ENCODE measurements around the gene HHATL.
"Not testable (repeated sequence)": the region's sequence is repeated elsewhere in the genome, so short reads cannot be mapped to it uniquely, and the experiment has no call there.

The HHATL gene

DNA sequence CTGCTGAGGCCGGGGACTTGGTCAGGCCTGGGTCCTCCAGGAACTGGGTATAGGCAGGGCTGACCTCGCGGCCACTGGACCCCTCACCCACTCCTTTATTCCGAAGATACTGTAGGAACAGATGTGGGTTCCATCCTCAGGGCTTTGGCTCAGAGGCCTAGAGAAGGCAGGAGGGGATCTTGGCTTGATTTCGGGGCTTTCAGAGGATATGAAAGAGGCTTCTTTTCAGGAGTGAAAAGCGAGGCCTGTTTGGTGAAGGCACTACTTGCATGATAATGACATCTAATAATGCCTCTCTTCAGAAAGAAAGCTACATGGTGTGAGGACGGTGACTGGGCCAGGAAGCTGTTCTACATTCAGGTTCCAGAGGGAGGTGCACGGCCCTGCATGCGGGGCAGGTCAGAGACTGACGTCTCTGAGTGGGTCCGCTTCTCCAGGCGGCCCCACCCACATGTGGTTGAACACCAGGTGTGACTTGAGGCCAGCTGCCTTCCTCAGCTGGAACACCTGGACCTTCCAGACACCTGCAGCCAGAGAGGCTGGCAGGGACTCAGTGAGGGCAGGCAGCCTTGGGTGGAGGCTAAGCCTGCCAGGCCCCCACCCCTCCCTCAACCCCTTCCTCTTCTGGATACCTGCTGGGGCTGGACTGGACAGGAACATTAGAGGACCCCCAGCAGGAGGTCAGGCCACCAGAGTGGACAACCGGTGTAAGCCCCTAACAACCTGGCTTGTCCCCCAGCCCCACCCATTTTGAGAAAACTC, 31.1 kb upstream of the HHATL start:
- DNase-seq = no peak

DNA sequence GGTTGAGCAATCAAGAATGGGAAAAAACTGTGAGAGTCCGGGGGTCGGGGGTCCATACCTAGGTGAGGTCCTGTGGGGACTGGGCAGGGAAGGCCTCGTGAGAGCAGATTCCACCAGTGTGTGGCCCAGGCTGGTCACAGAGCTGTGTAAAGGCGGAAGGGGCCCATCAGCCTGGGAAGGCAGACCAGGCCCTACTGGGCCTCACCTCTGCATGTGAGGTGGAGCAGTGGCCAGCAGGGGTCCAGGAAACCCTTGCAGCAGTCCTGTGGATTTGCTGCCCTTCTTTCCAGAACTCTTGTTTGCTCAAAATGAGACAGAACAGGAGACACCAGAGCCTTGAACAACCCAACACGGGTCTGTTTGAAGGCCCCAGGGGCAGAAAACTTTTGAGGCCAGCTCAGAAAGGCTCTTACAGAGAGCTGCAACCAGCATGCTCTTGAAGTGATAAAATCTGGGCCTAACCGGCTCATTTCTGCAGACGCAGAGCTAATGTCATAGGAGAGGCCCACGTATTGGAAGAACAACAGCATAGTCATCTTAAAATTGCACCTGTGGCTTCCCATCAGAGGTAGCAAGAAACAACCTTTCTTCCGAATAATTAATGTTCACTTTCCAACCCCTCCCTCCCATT, 30.3 kb upstream of the HHATL start:
- no peak for DNase-seq

DNA sequence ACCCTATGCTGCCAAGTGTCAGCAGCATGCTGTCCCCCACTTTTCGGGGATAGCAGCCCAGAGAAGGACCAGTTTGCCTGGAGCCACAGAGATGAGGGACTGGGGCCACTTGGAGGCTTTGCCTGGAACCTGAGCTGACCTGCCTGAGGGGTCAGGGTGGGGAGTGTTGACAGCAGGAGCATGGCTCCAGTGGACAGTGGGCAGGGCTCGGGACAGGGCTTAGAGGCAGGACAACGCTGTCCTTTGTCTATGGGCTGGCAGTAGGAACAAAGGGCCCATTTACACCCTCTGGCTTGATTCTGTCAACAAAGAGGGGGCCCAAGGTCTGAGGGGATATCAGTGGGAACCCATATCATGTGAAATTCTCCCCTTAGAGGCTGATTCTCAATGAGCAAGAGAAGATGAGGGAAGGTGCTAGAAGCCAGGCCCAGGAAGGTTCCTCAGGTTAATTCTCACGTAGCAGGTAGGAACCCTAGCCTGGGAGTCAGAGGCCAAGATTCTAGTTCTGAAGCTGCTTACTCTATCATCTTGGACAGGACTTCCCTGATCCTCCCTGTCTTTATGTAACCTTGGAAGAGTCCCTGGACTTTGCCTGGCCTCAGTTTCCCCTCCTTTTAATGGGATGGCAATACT, 29.7 kb upstream of the HHATL start:
- DNase-seq = no peak

DNA sequence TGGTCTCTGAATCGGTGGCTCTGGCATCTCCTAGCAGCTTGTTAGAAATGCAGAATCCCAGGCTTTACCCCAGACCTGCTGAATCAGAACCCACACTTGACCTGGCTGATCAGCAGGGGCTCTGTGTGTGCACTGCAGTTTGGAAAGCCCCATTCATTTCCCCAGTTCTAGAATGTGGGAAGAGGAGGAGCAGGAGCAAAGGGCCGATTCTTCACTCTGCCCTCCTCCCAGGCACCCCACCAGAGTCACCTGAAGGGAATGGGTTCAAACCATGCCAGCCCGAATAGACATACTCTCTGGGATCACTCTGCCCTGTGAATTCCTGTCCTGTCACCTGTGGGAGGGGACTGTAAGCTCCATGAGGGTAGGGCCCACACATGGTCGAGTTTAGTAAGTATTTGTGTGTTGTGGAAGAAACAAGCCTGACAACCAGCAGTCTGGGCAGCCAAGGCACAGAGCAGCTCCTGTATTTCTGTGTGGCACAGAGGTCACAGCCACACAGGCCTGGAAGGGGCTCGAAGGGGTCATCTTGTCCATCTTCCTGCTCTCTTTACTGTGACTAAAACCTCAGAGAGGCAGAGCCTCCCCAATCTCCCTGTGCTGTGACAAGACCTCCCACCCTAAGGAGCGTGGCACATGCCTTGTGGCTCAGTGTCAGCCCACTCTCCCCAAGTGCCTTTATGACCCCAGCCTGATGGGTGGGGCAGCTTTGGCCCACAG, 29.0 kb upstream of the HHATL start:
- no peak for DNase-seq

DNA sequence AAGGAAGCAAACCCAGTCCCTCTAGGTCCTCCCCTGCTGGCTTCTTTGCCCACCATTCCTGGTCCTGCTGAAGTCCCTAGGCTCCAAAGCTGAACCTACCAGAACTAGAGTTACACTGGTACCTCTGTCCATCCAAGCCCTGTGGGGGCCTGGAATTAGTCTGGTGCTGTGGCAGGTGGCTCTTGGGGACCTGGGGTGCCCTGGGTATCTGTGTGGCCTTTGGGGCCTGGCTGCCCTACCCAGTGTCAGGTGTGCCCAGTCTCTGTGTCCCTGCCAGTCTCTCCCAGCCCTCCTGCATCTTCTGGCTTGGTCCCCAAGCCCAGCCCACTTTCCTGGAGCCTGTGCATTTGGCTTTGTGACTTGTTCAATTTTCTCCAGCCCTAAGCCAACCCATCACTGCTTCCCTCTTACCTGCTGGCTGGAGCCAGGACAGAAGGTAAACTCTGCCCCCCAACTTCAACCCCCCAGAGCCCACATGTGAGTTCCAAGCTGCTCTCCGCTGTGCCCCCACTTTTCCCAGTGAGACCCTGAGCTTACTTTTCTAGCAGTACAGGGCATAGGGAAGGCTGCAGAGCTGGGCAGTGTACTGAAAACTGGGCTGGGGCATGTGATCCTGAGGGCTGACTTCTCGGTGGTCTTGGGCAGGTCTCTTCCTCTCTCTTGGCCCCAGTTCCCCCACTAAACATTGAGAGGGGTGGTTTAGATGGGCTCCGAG, 28.3 kb upstream of the HHATL start:
- no peak for DNase-seq

DNA sequence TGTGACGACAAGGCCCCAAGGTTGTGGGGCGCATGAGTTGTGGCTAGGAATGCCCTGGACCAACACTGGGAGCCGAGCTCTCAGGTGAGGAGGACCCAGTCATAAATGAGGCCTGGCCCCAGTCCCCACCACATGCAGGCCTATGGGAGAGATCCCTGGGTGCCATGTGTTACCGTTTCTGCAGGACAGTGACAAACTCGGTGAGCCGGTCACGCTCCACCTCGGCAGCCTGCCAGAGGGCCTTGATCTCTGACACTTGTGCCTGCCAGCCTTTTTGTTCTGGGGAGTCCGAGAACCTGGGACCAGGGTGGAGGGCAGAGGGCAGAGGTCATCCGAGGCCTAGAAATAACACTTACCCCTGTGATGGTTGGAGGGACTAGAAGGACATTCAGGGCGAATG, 27.7 kb upstream of the HHATL start:
- DNase-seq = no peak

DNA sequence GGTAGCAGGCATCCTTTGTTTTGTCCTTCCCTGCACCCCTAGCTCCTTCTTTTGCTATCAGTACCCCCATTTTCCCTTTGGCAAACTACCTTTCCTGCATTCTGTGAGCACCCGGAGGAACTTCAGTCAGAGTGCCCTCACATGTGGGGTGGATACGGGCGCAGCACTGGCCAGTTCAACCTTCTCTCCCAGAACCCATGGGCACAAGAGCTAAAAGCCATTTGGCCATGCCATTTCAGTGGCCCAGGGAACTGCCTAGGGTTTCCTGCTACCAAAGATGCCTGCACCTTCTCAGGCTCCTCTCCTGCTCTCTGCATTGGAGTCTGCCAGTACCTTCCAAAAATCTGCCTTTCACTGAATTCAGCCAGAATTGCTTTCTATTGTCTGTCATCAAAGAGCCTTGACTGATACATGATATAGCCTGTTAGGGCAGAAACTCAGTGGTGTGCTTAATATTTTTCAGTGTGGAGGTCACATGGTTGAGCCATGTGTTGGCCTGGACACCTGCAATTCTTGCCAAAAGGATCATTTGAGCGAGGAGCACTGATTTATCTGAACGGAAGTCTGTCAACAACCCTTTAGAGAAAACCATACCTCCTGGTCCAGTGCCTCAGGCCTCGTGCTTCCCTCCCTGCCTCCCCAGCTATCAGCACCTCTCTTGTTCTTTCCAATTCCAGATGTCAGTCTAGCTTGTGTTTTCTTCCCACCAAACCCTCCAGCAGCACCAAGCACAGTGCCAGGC, 27.0 kb upstream of the HHATL start:
- no peak for DNase-seq

DNA sequence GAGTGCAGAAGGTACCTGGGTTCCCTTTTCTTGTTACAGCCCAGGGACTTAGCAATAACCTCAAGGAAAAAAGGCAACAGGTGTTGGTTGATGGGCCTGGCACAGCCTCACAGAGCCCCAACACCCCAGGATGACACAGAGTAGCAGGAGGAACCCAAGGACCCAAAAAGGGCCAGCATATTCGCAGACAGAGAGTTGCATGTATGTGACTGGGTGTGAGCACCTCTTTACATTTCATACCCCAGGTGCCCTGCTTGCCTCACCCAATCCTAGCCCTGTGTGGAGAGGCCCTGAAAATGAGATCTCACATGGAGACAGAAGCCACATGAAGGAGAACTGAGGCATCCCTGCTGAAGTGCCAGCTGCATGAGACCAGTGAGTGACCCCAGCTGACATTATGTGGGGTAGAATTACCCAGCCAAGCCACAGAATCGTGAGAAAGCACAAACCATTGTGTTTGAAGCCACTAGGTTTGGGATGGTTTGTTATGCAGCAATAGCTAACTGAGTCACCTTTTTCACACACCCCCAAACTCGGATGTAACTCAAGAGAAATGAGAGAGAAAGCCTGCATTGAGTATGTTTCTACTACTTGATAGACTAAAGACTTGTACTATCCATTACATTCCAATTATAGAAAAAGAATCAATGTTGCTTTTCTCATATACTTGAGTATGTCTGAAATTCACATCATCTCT, 26.2 kb upstream of the HHATL start:
- no peak for DNase-seq

DNA sequence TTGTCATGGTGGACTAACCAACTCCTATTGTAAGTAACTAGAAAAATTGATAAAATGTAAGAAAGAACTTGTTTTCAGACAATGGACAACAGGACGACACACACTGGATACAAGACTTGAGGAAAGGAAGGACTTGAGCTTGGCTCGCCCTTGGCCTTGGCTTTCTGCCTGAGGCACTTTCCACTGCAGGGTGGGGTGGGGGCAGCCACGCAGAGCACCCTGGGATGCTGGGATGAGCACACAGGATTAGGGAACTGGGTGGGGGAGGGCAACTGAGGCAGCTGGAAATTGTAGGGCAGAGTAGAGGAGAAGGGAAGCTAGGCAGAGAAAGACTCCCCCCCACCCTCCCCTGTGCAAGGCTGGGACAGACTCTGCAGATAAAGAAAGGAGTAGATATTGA, 25.5 kb upstream of the HHATL start:
- DNase-seq = no peak

DNA sequence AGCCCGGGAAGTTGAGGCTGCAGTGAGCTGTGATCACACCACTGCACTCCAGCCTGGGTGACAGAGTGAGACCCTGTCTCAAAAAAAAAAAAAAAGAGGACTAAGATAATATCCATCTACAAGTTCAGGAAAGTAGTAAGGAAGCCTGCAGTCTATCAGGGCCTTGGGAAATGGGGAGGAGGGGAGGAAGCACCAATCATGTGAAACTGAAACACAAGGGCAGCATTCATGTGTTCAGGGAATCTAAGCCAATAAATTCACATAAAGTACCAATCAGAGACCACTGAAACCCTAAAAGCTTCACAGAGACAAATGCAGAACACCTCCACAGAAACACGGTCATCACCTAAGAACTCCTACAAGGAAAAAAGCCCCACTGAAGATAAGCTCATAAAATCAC, 22.9 kb upstream of the HHATL start:
- no peak for DNase-seq

DNA sequence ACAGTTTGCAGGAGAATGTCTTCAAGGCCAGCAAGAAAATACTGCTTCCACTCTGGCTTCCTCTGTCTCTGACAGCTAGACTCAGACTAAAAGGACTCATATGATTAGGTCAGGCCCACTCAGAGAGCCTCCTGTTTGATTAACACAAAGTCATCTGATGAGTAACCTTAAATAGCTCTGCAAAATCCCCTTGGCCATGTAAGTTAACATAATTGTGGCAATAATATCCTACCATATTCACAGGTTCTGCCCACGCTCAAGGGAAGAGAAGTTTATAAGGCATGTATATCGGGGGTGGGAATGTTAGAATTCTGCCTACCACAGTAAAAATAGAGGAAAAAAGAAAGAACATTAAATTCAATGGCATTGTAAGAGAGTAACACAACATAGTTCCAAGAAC, 20.6 kb upstream of the HHATL start:
- DNase-seq = no peak

DNA sequence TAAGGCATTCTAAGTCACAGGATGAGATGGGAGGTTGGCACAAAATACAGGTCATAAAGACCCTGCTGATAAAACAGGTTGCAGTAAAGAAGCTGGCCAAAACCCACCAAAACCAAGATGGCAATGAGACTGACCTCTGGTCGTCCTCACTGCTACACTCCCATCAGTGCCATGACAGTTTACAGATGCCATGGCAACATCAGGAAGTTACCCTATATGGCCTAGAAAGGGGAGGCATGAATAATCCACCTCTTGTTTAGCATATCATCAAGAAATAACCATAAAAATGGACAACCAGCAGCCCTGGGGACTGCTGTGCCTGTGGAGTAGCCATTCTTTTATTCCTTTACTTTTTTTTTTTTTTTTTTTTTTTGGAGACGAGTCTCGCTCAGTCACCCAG, 19.8 kb upstream of the HHATL start:
- DNase-seq = not testable (repeated sequence)

DNA sequence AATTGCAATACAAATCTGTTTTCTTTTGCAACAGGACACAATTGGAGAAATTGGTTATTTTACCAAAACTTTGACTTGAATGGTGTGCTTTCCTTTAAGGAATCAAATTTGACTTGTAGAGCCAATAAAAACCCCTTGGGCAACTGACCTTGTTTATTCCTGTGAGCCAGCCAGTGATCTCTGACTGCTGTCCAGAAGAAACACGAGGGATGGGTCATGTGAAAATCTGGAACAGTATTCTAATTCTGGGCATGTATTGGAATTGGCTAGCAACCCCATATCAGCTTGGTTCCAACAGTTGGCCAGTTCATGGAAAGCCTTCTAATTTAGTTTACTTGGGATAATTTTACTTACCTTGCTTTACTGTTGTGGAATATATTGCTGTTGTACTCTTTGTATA, 19.1 kb upstream of the HHATL start:
- DNase-seq = no peak

DNA sequence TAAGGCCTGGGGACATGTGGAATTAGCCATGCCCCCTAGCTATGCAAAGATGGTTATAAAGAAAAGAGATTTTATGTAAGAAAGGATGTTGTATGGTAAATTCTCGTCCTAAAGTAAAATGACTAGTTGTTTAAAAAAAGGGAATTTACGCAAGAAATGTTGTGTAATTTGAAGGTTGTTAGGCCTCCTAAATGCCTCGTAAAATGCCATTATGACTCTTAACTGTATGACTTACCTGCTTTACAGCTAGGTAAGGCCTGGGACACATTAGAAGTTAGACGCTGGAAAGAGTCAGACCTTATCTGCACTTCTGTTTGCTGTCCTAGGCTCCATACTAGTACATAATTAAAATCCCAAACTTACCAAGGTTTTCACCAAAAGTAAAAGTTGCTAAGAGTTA, 17.5 kb upstream of the HHATL start:
- DNase-seq = no peak

DNA sequence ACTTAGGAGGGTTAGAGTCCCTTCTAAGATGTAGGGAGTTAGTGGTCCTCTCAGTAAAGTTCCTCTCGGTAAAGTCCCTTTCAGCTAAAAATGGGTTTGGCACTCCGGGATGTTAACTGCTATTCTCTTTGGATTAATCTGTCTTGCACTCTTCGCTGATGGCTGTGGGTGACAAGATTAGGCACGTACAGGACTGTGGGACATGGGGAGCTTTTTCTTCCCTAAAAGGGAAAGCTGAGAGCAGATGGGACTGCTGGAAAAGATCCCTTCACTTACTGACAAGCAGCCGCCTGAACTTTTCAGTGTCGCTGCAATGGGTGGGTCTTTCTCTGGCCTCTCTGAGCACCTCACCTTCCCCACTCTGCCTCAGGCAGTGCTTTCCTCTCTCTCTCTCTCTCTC, 16.4 kb upstream of the HHATL start:
- DNase-seq = no peak

DNA sequence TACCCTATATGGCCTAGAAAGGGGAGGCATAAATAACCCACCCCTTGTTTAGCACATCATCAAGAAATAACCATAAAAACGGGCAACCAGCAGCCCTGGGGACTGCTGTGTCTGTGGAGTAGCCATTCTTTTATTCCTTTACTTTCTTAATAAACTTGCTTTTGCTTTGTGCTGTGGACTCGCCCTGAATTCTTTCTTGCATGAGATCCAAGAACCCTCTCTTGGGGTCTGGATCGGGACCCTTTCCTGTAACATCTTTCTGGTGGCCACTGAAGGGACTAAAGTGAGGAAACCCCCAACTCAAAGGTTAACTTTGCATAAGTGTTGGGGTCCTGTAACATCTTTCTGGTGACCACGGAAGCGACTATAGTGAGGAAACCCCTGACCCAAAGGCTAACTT, 15.7 kb upstream of the HHATL start:
- no peak for DNase-seq

DNA sequence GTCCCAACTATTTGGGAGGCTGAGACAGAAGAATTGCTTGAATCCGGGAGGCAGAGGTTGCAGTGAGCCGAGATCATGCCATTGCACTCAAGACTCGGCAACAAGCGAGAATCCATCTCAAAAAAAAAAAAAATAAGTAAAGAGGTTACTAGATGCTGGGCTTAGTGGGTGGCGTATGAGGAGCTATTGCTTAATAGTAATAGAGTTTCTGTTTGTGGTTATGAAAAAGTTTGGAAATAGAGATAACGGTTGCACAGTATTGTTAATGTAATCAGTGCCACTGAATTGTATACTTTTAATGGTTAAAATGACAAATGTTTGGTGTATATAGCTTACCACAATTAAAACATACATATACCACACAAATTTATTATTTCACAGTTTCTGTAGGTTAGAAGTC, 14.7 kb upstream of the HHATL start:
- DNase-seq = no peak

DNA sequence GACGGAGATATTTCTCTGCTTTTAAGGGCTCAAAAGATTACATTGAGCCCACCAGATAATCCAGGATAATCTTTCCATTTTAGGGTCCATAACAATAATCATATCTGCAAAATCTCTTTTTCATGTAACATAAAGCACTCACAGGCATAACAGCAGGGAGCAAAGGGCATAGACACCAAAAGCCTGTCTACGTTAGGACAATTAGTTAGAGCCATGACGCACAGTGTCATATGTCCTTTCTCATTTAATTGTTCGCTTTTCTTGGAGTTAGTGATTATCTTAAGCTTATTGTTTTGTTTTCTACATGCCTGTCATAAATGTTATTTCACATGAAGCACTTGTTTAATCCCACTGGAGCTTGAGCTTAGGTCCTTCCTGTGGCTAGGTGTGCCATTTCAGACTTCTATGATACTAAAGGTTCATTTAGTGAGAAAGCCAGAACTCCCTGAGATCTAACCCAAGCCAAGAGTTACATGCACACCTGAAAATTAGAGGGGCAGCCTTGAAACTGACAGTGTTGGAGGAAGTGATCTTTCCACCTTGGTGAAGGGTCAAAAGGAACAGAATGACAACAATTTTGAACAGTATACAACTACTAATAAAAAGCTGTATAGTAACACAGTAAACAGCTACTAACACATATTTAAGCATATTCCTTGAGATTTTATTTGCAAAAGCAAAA, 11.7 kb upstream of the HHATL start:
- no peak for DNase-seq

DNA sequence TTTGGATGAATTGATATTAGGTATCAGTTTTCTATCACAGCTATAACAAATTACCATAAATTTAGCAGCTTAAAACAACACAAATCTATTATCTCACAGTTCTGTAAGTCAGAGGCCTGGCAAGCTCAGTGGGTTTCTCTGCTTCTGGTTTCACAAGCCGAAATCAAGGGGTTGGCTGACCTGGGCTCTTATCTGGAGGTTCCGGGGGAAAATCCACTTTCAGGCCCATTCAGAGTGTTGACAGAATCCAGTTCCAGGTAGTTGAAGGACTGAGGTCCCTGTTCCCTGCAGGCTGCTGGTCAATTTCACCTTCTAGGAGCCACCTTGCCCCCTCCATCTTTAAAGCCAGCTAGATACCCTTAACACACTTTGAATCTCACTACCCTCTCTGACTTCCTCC, 11.1 kb upstream of the HHATL start:
- no peak for DNase-seq

DNA sequence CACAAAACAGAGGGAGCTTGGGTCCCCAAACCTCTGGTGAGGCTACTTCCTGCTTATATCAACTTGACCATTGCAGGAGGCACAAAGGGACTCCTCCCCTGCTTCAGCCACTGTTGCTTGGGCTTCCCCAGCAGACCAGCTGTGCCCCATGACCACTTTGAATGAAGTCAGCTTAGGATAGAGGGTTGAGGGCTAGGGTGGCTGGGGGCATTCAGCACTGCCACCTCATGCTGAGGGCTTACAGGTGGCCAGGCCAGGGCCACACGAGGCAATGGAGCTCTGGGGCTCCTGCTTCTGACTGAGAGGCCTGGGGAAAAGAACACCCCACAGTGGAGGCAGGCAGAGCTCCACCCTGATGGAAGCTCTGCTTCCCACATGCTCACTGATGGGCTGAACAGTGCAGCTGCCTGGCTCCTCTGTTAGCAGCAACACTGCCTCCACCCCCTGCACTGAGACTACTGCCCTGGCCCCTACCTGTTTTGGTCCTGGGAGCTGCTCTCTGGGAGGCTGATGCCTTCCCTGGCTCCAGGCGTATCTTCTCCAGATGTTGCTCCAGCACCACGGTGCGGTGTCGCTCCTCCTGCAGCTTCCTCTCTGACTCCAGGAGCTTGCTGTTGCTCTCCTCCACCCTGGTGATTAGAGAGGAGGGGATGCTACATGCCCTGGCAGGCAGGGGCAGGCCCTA, 10.2 kb upstream of the HHATL start:
- no peak for DNase-seq

DNA sequence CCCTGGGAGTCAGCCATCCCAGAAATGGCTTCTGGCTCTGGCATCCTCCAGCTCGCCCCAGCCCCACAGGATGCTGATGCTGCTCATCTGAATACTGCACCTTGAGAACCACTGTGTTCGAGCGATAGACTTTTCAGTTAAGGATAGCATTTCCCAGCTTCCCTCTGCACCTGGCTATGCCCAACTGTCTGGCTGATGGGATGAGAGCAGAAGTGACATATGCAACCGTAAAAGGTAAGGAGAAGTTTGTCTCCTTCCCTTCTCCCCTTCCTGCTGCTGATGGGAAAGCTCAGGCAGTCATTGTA, 9.7 kb upstream of the HHATL start:
- no peak for DNase-seq

Data from NCI-H2107 (cell line).